SK-N-MC (cell line): ENCODE results near the gene GALNTL6.

Experiments used
- EZH2 ChIP-seq: fragments of 200-600 bp; sonication (generic); IDR thresholded peaks from one replicate; pipeline ENCODE4 v1.6.1; 2017; ENCODE audit warnings: antibody characterized with exemption
- POLR2AphosphoS5 ChIP-seq: IDR thresholded peaks from 2 replicates; pipeline ENCODE4 v1.6.1; 2012; ENCODE audit warnings: mild to moderate bottlenecking, low read depth, low read length, borderline replicate concordance

DNA sequence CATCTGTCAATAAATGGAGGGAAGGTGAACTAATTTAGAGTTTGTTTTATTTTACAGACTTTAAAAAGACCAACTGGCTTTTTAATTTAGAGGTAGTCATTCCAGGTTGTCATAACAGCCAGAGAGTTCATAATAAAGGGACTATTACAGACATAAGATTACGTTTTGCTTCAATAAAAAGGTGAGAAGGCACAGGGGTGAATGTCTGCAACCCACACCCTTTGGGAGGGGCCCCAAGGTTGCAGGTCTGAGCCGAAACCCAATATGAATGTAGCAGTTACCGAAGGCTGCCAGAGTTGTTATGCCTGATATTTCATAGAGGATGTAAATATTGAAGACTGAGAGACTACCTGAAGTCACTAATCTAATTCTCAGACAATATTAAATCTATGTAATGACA, 1025.7 kb downstream of the GALNTL6 start:
- no peak for TF ChIP-seq POLR2AphosphoS5
- TF ChIP-seq EZH2: no peak
